Esophagus squamous epithelium (tissue), 5 donors: Measurements from ENCODE around the gene KAT7. TPM values are rescaled to one million over a fixed set of nuclear protein-coding genes. Genes with fewer than 3 reads are reported as not detected.

ENCODE experiments used
- DNase-seq: peaks from one replicate; lab custom pipeline; 2025; lab: John Stamatoyannopoulos, UW
- H3K27ac ChIP-seq, 4 donors: fragments of 200-600 bp; sonication (generic); one replicate each; pipeline ENCODE4 v1.5.1; 2016 to 2019; ENCODE audit warnings: mild to moderate bottlenecking in 1 of 4
- H3K27me3 ChIP-seq, 4 donors: fragments of 200-600 bp; sonication (generic); 1 replicate in 3 of 4; 2 replicates in 1 of 4; pipeline versions ENCODE4 v1.5.1 to v1.6.0; 2017 to 2021; ENCODE audit warnings: antibody characterized with exemption in 1 of 4
- H3K36me3 ChIP-seq, 3 donors: fragments of 200-600 bp; sonication (generic); one replicate each; pipeline ENCODE4 v1.5.1; 2016 to 2019
- H3K4me1 ChIP-seq, 3 donors: fragments of 200-600 bp; sonication (generic); one replicate each; pipeline ENCODE4 v1.5.1; 2017 to 2019
- H3K4me3 ChIP-seq, 4 donors: fragments of 200-600 bp; sonication (generic); 1 replicate in 3 of 4; 2 replicates in 1 of 4; pipeline ENCODE4 v1.5.1; 2016 to 2019; ENCODE audit warnings: mild to moderate bottlenecking in 2 of 4, moderate library complexity in 1 of 4
- H3K9me3 ChIP-seq, 3 donors: fragments of 200-600 bp; sonication (generic); one replicate each; pipeline ENCODE4 v1.5.1; 2016 to 2019
- CTCF ChIP-seq, 6 experiments: fragments of 450-650 bp in 4 of 6; fragments of 200-600 bp in 2 of 6; sonication (generic) in 2 of 6; IDR thresholded peaks; one replicate each; pipeline ENCODE4 v1.5.1; 2016 to 2019; ENCODE audit warnings: antibody characterized with exemption in 6 of 6, mild to moderate bottlenecking in 4 of 6, moderate library complexity in 4 of 6
- POLR2A ChIP-seq, 4 donors: fragments of 450-650 bp; IDR thresholded peaks; one replicate each; pipeline ENCODE4 v1.6.1; 2017; ENCODE audit warnings: antibody characterized with exemption in 4 of 4, mild to moderate bottlenecking in 4 of 4, moderate library complexity in 3 of 4
- WGBS, 2 donors: methylation state at CpG; one replicate each; pipeline ENCODE4 v1.1.5; 2018; 5-methylcytosine and 5-hydroxymethylcytosine counted together
- intact Hi-C: fragments of 100-400 bp; cut with DNase I; formaldehyde crosslinking; loops from one replicate; pipeline ENCODE4 v1.15.0; 2022
- total RNA-seq, 4 donors: library from RNA; depleted of rRNA; stranded (reverse); fragments of >200 nt; gene quantifications; one replicate each; pipeline ENCODE4 v1.1.0, GENCODE V29; 2016
- donor health status: DM: yes; HTN: yes; CAD: no.

KAT7 gene
- total RNA-seq, 4 donors from 2014 or later: 22.6 to 32.6 (median 26.6) TPM

- DNase-seq: no peak
- intact Hi-C loops: no loop called here
- Histone ChIP-seq H3K4me3 (peak overlapping the region; percentile 78 to 97 (median 95)), H3K4me1 (peaks cover 14 to 41% (median 22%) of the 10 kb centered on the region in 3 donors), H3K27ac (peak overlapping the region; percentile 15 to 90 (median 73)), H3K9me3 (no peaks in the 10 kb centered on the region), H3K27me3 (no peaks in the 10 kb centered on the region), H3K36me3 (no peaks in the 10 kb centered on the region)
- TF ChIP-seq CTCF (IDR thresholded peaks at IDR 0.05): no peak
- TF ChIP-seq POLR2A (IDR thresholded peaks at IDR 0.05): no peak
- WGBS, 2 donors: 14 to 15% methylated on average over 8 of the region's 8 CpGs
Measured at GRCh38 chr17:49764559-49765180, 23.8 kb upstream of the KAT7 start.

- Histone ChIP-seq H3K27me3 (no peaks in the 10 kb centered on the region), H3K36me3 (no peaks in the 10 kb centered on the region), H3K27ac (no peak overlapping the region), H3K4me1 (peaks cover 7 to 27% (median 13%) of the 10 kb centered on the region in 3 donors), H3K4me3 (no peak overlapping the region), H3K9me3 (no peaks in the 10 kb centered on the region)
- intact Hi-C loops: no loop called here
- no peak for DNase-seq
- WGBS, 2 donors: 83 to 84% methylated on average over 3 of the region's 3 CpGs
- TF ChIP-seq POLR2A (IDR thresholded peaks at IDR 0.05): no peak
- no peak for TF ChIP-seq CTCF (IDR thresholded peaks at IDR 0.05)
Measured at GRCh38 chr17:49766918-49767530, 21.5 kb upstream of the KAT7 start.

- no peaks in the 10 kb centered on the region for H3K27me3 ChIP-seq
- intact Hi-C loops: loop anchor here (5.0 to 10.0 kb wide), 2 partner anchors 68 to 201 kb away; partner anchors contain the start of genes NXPH3 and SLC35B1
- H3K4me3 ChIP-seq: no peak overlapping the region
- no peak for TF ChIP-seq CTCF (IDR thresholded peaks at IDR 0.05)
- no peak for TF ChIP-seq POLR2A (IDR thresholded peaks at IDR 0.05)
- H3K36me3 ChIP-seq: no peaks in the 10 kb centered on the region
- WGBS, 2 donors: 63 to 67% methylated on average over 5 of the region's 8 CpGs
- DNase-seq: no peak
- H3K9me3 ChIP-seq: no peaks in the 10 kb centered on the region
- peaks cover 0 to 46% (median 34%) of the 10 kb centered on the region in 3 donors for H3K4me1 ChIP-seq
- peak overlapping the region; percentile 34 to 83 (median 72) for H3K27ac ChIP-seq
Measured at GRCh38 chr17:49775546-49776260, 12.8 kb upstream of the KAT7 start.

- 27 to 33% methylated on average over 7 of the region's 8 CpGs for whole genome bisulfite sequencing, 2 donors
- DNase-seq: no peak
- H3K27me3 ChIP-seq: no peaks in the 10 kb centered on the region
- no peaks in the 10 kb centered on the region for H3K9me3 ChIP-seq
- intact Hi-C loops: loop anchor here (5.0 to 10.0 kb wide), 2 partner anchors 69 to 202 kb away; partner anchors contain the start of genes NXPH3 and SLC35B1
- TF ChIP-seq POLR2A (IDR thresholded peaks at IDR 0.05): no peak
- no peak for TF ChIP-seq CTCF (IDR thresholded peaks at IDR 0.05)
- peak overlapping the region; percentile 34 to 83 (median 72) for H3K27ac ChIP-seq
- H3K4me1 ChIP-seq: peaks cover 0 to 46% (median 34%) of the 10 kb centered on the region in 3 donors
- peak overlapping the region in 1 of 4 donors; percentile 4 for H3K4me3 ChIP-seq
- no peaks in the 10 kb centered on the region for H3K36me3 ChIP-seq
Measured at GRCh38 chr17:49776551-49777300, 11.8 kb upstream of the KAT7 start.
